Mesendoderm (in vitro differentiated cells): ENCODE results near the gene LARP4.
"Not testable (repeated sequence)": the region's sequence is repeated elsewhere in the genome, so short reads cannot be mapped to it uniquely, and the experiment has no call there.

Source experiments
- DNase-seq: peaks from one replicate; pipeline ENCODE4 v3.0.0; 2013
- H2AK5ac ChIP-seq: 2 replicates; pipeline ENCODE4 v1.6.1; 2013; ENCODE audit warnings: low read length, inconsistent platforms
- H2BK120ac ChIP-seq: 2 replicates; pipeline ENCODE4 v1.6.1; 2013; ENCODE audit warnings: low read depth, mild to moderate bottlenecking, low read length, moderate library complexity, mixed read lengths
- H2BK15ac ChIP-seq: replicated peaks from 2 replicates; pipeline ENCODE4 v1.6.1; 2013; ENCODE audit warnings: low read depth, mild to moderate bottlenecking, moderate library complexity
- H2BK5ac ChIP-seq: 2 replicates; pipeline ENCODE4 v1.6.1; 2013; ENCODE audit warnings: low read length, inconsistent platforms
- H3K18ac ChIP-seq: 2 replicates; pipeline ENCODE4 v1.6.1; 2013; ENCODE audit warnings: mild to moderate bottlenecking, low read length, mixed read lengths
- H3K23ac ChIP-seq: one replicate; pipeline ENCODE4 v1.6.1; 2013; ENCODE audit warnings: low read length
- H3K27ac ChIP-seq: 2 replicates; pipeline ENCODE4 v1.5.1; 2013; ENCODE audit warnings: low read depth, mild to moderate bottlenecking, inconsistent platforms, low read length, moderate library complexity
- H3K27me3 ChIP-seq: 2 replicates; pipeline ENCODE4 v1.6.1; 2013; ENCODE audit warnings: low read length, control low read depth, mild to moderate bottlenecking, inconsistent platforms; ENCODE audit not compliant: insufficient read depth, poor library complexity
- H3K36me3 ChIP-seq: 2 replicates; pipeline ENCODE4 v1.6.1; 2013; ENCODE audit warnings: low read length, inconsistent platforms; ENCODE audit not compliant: control insufficient read depth, insufficient read depth
- H3K4ac ChIP-seq: one replicate; pipeline ENCODE4 v1.6.1; 2013; ENCODE audit warnings: low read depth, mild to moderate bottlenecking, low read length, moderate library complexity
- H3K4me1 ChIP-seq: 2 replicates; pipeline ENCODE4 v1.6.1; 2013; ENCODE audit warnings: low read depth, low read length, inconsistent platforms; ENCODE audit not compliant: control insufficient read depth
- H3K4me2 ChIP-seq: 2 replicates; pipeline ENCODE4 v1.6.1; 2013; ENCODE audit warnings: low read length
- H3K4me3 ChIP-seq: 2 replicates; pipeline ENCODE4 v1.5.1; 2013; ENCODE audit warnings: mild to moderate bottlenecking, low read length
- H3K56ac ChIP-seq: one replicate; pipeline ENCODE4 v1.6.1; 2013; ENCODE audit warnings: low read length
- H3K79me1 ChIP-seq: 2 replicates; pipeline ENCODE4 v1.6.1; 2013; ENCODE audit warnings: low read length, inconsistent platforms
- H3K79me2 ChIP-seq: 2 replicates; pipeline ENCODE4 v1.6.1; 2013; ENCODE audit warnings: mild to moderate bottlenecking, low read length; ENCODE audit not compliant: control insufficient read depth, insufficient read depth
- H3K9ac ChIP-seq: 2 replicates; pipeline ENCODE4 v1.6.1; 2013; ENCODE audit warnings: low read length, inconsistent platforms
- H4K5ac ChIP-seq: one replicate; pipeline ENCODE4 v1.6.1; 2013; ENCODE audit warnings: low read length
- H4K8ac ChIP-seq: one replicate; pipeline ENCODE4 v1.6.1; 2013; ENCODE audit warnings: low read depth, mild to moderate bottlenecking, control low read depth, low read length, moderate library complexity
- WGBS: extraction: QIAGEN DNeasy Blood & Tissue Kit; methylation state at CpG from one replicate; pipeline ENCODE4 v1.1.7; 2013; ENCODE audit warnings: low lambda C conversion rate, missing lambda C conversion rate; ENCODE audit not compliant: insufficient coverage; ENCODE audit errors: extremely low coverage; 5-methylcytosine and 5-hydroxymethylcytosine counted together

Gene LARP4

DNA sequence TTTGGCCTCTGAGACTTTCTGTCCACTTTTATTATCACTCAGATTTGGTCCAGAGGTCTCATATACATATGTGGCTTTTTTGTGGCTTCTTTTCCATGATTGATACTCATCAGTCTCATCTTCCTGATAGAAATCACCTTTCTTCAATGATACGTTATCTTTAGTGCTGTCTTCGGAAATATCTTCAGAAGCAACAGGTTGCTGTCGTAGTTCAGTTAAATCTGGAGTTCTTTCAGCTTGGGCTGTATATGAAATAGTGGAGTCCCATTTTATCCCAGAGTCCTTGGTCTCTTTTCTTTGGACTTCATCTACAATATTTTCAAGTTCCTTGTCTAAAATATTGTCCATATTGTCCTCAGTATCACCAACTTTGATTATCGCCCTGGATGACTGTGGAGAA is 45.3 kb upstream of the LARP4 start:
- no peak overlapping the region for H4K5ac ChIP-seq
- no peak overlapping the region for H3K56ac ChIP-seq
- no CpG with 5 or more reads among the region's 4 CpGs for WGBS
- no peak overlapping the region for H2BK5ac ChIP-seq
- H3K4me3 ChIP-seq, result no peak overlapping the region
- no peaks in the 10 kb centered on the region for H3K27me3 ChIP-seq
- no peaks in the 10 kb centered on the region for H3K79me2 ChIP-seq
- H2AK5ac ChIP-seq, result no peak overlapping the region
- H3K9ac ChIP-seq, result no peak overlapping the region
- no peak overlapping the region for H3K23ac ChIP-seq
- H3K79me1 ChIP-seq, result no peaks in the 10 kb centered on the region
- H2BK15ac ChIP-seq, result no peak overlapping the region
- no peak overlapping the region for H2BK120ac ChIP-seq
- no peak overlapping the region for H3K27ac ChIP-seq
- DNase-seq, result no peak
- H3K4me1 ChIP-seq, result peaks cover 9% of the 10 kb centered on the region
- H4K8ac ChIP-seq, result no peak overlapping the region
- H3K4me2 ChIP-seq, result no peak overlapping the region
- no peak overlapping the region for H3K4ac ChIP-seq
- H3K36me3 ChIP-seq, result no peaks in the 10 kb centered on the region
- no peak overlapping the region for H3K18ac ChIP-seq

DNA sequence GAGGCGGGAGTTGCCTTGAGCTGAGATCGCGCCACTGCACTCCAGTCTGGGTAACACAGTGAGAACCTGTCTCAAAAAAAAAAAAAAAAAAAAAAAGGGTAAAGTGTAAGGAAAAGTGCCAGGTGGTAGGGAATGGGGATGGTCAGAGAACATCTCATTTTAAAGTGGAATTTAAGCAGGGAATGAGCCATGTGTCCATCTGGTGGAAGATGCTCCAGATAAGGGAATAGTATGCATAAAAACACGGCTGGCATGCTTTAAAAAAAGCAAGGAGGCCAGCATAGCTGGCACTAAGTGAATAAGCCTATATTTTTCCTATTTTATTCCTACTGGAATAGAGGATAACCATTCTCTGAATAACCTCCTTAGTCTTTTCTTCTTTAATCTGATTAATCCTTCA is 38.0 kb upstream of the LARP4 start:
- Histone ChIP-seq H3K27ac (no peak overlapping the region), H3K4me3 (no peak overlapping the region), H2AK5ac (no peak overlapping the region), H3K23ac (no peak overlapping the region), H3K4me2 (no peak overlapping the region), H3K4me1 (no peaks in the 10 kb centered on the region), H4K5ac (no peak overlapping the region), H3K36me3 (no peaks in the 10 kb centered on the region), H3K4ac (no peak overlapping the region), H4K8ac (no peak overlapping the region), H3K18ac (no peak overlapping the region), H2BK15ac (no peak overlapping the region), H3K27me3 (no peaks in the 10 kb centered on the region), H3K79me1 (no peaks in the 10 kb centered on the region), H3K79me2 (no peaks in the 10 kb centered on the region), H2BK5ac (no peak overlapping the region), H3K9ac (no peak overlapping the region), H2BK120ac (no peak overlapping the region), H3K56ac (no peak overlapping the region)
- no CpG with 5 or more reads among the region's 4 CpGs for WGBS
- no peak for DNase-seq

DNA sequence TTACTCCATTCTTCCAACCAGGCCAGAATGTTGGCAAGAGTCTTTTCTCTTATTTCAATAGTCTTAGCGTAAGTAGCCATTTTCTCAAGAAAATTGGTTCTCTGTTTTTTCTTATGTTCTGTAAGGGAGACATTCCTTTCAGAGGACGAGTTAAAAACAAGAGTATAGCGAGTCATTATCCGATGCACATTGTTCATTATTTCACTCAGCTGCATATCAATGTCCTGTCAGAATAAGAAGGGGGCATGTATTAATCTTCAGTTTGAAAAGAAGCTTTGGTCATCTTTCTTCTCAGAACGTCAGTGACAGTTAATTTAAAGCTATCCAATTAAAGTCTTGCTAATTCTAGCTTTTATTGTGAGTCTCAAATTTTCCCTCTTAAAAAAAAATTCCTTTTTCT is 37.5 kb upstream of the LARP4 start:
- no peak overlapping the region for H4K5ac ChIP-seq
- no peak overlapping the region for H3K4me3 ChIP-seq
- no peaks in the 10 kb centered on the region for H3K79me2 ChIP-seq
- no peaks in the 10 kb centered on the region for H3K27me3 ChIP-seq
- H2BK15ac ChIP-seq, result no peak overlapping the region
- H3K56ac ChIP-seq, result no peak overlapping the region
- H2BK5ac ChIP-seq, result no peak overlapping the region
- no peak overlapping the region for H2BK120ac ChIP-seq
- no peak overlapping the region for H4K8ac ChIP-seq
- no peak overlapping the region for H3K23ac ChIP-seq
- no CpG with 5 or more reads among the region's 5 CpGs for WGBS
- no peak overlapping the region for H3K4me2 ChIP-seq
- H3K18ac ChIP-seq, result no peak overlapping the region
- no peak for DNase-seq
- H2AK5ac ChIP-seq, result no peak overlapping the region
- no peaks in the 10 kb centered on the region for H3K79me1 ChIP-seq
- no peaks in the 10 kb centered on the region for H3K36me3 ChIP-seq
- no peaks in the 10 kb centered on the region for H3K4me1 ChIP-seq
- no peak overlapping the region for H3K4ac ChIP-seq
- H3K27ac ChIP-seq, result no peak overlapping the region
- H3K9ac ChIP-seq, result no peak overlapping the region

DNA sequence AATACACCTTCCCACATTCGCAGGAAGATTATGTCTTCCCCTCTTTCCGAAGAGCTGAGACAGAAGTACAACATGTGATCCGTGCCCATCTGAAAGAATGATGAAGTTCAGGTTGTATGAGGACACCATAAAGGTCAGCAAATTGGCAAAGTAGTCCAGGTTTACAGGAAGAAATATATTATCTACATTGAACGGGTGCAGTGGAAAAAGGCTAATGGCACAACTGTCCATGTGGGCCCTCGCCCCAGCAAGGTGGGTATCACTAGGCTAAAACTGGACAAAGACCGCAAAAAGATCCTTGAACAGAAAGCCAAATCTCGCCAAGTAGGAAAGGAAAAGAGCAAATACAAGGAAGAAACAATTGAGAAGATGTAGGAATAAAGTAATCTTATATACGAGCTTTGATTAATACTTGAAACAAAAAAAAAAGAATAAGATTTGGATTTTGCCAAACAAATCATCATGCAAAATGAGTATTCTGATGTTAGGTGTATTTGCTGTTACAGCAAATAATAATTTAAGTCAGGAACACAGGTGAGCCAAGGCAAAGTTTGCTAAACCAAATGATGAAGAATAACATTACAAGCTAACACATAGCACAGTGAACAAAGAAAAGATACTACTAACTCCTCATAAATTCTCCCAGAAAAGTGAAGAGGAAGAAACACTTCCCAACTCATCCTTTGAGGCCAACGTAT is 34.8 kb upstream of the LARP4 start:
- WGBS, result no CpG with 5 or more reads among the region's 9 CpGs

DNA sequence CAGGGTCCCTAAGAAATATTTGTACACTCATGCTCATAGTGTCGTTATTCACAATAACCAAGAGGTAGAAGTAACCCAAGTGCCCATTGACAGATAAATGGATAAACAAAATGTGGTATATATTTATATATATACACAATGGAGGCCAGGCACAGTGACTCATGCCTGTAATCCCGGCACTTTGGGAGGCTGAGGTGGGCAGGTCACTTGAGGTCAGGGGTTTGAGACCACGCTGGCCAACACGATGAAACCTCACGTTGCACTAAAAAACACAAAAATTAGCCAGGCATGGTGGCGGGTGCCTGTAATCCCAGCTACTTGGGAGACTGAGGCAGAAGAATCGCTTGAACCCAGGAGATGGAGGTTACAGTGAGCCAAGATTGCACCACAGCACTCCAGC is 30.0 kb upstream of the LARP4 start:
- no CpG with 5 or more reads among the region's 7 CpGs for WGBS

More for the DNA sequence above, 34.8 kb upstream of the LARP4 start:
- no peak for DNase-seq
- Histone ChIP-seq H2AK5ac (no peak overlapping the region), H3K27ac (no peak overlapping the region), H3K4me2 (no peak overlapping the region), H3K4me3 (no peak overlapping the region), H3K9ac (no peak overlapping the region), H3K4ac (no peak overlapping the region), H2BK15ac (no peak overlapping the region), H3K36me3 (no peaks in the 10 kb centered on the region), H3K79me2 (no peaks in the 10 kb centered on the region), H3K27me3 (no peaks in the 10 kb centered on the region), H4K8ac (no peak overlapping the region), H2BK5ac (no peak overlapping the region), H3K18ac (no peak overlapping the region), H2BK120ac (no peak overlapping the region), H4K5ac (no peak overlapping the region), H3K23ac (no peak overlapping the region), H3K79me1 (no peaks in the 10 kb centered on the region), H3K4me1 (no peaks in the 10 kb centered on the region), H3K56ac (no peak overlapping the region)

DNA sequence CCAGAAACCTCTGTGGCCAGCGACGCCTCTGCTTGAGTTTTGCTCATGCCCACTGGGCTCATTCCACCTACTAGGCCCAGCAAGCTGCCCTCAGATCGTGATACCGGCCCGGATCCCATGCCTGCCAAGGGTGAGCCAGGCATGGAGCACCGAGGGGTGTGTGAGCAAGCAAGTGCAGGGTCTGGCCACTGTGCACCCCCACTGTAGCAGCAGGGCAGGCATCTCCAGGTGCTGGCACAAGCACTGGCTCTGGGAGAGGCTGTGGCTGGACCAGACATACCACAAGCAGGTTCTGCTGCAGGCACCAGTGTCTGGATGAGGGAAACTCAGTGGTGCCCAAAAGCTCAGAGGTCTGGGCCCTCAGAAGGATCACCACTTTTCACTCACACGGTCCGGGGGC is 24.9 kb upstream of the LARP4 start:
- WGBS, result no CpG with 5 or more reads among the region's 8 CpGs
- Histone ChIP-seq H2BK5ac (no peak overlapping the region), H3K79me1 (no peaks in the 10 kb centered on the region)

More for the DNA sequence above, 30.0 kb upstream of the LARP4 start:
- not testable (repeated sequence) for H2BK5ac ChIP-seq, H3K79me1 ChIP-seq, H3K23ac ChIP-seq, H2BK15ac ChIP-seq, H3K4ac ChIP-seq, H3K36me3 ChIP-seq, H3K79me2 ChIP-seq, H4K5ac ChIP-seq, H4K8ac ChIP-seq, DNase-seq, H3K27me3 ChIP-seq, H3K4me1 ChIP-seq, H3K4me3 ChIP-seq, H3K56ac ChIP-seq, H2AK5ac ChIP-seq, H3K4me2 ChIP-seq, H3K18ac ChIP-seq, H2BK120ac ChIP-seq, H3K27ac ChIP-seq, H3K9ac ChIP-seq

More for the DNA sequence above, 24.9 kb upstream of the LARP4 start:
- Histone ChIP-seq H2AK5ac (no peak overlapping the region), H3K36me3 (no peaks in the 10 kb centered on the region), H3K27ac (no peak overlapping the region), H3K4me2 (no peak overlapping the region), H3K79me2 (no peaks in the 10 kb centered on the region), H3K18ac (no peak overlapping the region), H2BK15ac (no peak overlapping the region), H3K4me3 (no peak overlapping the region), H3K4me1 (no peaks in the 10 kb centered on the region), H3K4ac (no peak overlapping the region), H3K27me3 (no peaks in the 10 kb centered on the region), H3K23ac (no peak overlapping the region), H3K56ac (no peak overlapping the region), H4K5ac (no peak overlapping the region), H2BK120ac (no peak overlapping the region), H3K9ac (no peak overlapping the region), H4K8ac (no peak overlapping the region)
- DNase-seq, result no peak
